GM18909 (cell line): ENCODE results near the gene UBE2QL1.

Experiments
- ATAC-seq: cut with Tn5 transposase; IDR thresholded peaks from one replicate; pipeline ENCODE4 v1.9.1; 2021; ENCODE audit warnings: mild to moderate bottlenecking; ENCODE audit not compliant: unreplicated experiment, poor library complexity

The UBE2QL1 gene

DNA sequence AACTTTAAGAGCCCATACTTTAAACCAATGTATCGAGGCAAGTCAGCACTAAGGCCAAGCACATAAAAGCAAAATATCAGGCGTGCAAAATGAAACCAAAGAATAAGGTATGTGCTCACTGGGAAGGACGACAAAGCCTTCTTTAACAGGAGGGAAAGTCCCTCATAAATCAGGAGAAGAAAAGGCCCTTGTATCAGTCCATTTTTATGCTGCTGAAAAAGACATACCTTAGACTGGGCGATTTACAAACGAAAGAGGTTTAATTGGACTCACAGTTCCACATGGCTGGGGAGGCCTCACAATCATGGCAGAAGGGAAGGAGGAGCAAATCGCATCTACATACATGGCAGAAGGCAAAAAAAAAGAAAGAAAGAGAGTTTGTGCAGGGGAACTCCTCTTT lies 68.9 kb downstream of the UBE2QL1 start:
- no peak for ATAC-seq

- ATAC-seq: no peak
Observed at GRCh38 chr5:6518298-6519057, 69.8 kb downstream of the UBE2QL1 start.

DNA sequence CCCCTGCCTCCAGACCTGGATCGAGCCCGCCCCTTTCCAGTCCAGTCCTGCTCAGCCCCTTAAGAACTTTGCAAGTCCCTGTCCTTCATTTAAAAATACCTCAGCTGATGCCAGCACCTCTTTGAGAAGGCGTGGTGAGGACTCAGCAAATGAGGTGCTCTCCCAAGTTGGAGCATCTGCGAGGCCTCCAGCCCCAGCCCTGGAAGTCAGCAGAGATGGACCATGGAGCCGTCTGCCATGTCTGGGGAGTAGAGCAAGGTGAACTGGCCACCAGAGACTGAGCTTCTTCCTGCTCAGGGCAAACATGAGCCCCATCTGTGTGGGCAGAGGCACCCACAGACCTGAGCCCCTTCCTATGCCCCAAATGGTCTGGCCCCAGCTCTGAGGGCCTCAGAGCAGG lies 71.5 kb downstream of the UBE2QL1 start:
- no peak for ATAC-seq

- ATAC-seq: no peak
Observed at GRCh38 chr5:6522331-6522730, 73.7 kb downstream of the UBE2QL1 start.

DNA sequence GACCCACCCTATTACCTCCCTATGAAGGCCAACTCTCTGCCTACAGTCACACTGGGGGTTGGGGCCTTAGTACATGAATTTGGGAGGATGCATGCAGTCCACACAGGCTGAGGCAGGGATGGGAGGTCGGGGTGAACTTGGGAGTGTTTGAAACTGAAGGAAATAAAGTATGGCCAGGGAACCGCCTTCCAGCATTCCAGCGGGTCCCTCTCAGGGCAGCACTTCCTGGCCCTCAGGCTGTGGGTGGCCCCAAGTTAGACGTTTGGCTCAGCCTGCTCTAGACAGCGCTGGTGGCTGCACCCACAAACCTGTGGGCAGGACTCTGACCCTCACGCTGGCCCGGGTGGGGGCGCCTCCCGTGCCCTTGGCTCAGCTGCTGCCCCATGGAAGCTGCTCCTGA lies 74.3 kb downstream of the UBE2QL1 start:
- no peak for ATAC-seq

- no peak for ATAC-seq
Observed at GRCh38 chr5:6525422-6525821, 76.8 kb downstream of the UBE2QL1 start.

GRCh38 chr5:6525910-6526309 lies 77.3 kb downstream of the UBE2QL1 start:
- ATAC-seq: no peak

DNA sequence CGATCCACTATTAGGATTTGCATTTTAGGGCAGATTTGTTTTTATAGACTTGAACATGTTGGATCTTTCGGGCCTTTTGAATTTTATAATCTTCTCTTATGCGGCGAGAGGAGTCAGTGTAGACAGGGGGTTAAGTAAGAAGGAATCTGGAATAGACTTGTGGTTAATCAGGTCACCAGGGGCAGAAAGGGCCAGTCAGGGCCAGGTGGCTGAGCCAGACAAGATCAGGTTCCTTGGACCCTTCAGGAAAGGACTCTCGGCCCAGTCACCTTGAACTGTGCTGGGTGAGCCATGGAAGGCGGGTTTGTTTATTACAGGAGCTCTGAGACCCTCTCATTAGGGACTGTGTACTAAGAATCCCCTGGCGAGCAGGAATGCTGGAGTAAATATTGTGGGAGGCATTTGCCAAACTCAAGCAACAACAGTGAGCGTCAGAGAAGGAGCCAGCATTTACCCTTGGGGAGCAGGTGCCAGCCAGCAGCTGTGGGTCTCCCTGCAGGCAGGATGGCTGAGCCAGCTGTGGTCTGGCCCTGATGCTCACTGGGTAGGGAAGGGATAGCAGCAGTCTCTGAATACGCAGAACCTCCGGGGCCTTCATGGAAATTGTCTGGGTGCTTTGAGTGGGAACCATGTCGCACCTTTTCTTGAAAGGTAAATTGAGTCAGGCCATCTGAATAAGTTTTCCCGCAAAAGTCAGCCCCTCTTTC lies 79.2 kb downstream of the UBE2QL1 start:
- no peak for ATAC-seq

- no peak for ATAC-seq
Observed at GRCh38 chr5:6535594-6535993, 86.9 kb downstream of the UBE2QL1 start.

- ATAC-seq: no peak
Observed at GRCh38 chr5:6539060-6539459, 90.4 kb downstream of the UBE2QL1 start.

- ATAC-seq: no peak
Observed at GRCh38 chr5:6540111-6540827, 91.6 kb downstream of the UBE2QL1 start.

- no peak for ATAC-seq
Observed at GRCh38 chr5:6541256-6542013, 92.8 kb downstream of the UBE2QL1 start.

DNA sequence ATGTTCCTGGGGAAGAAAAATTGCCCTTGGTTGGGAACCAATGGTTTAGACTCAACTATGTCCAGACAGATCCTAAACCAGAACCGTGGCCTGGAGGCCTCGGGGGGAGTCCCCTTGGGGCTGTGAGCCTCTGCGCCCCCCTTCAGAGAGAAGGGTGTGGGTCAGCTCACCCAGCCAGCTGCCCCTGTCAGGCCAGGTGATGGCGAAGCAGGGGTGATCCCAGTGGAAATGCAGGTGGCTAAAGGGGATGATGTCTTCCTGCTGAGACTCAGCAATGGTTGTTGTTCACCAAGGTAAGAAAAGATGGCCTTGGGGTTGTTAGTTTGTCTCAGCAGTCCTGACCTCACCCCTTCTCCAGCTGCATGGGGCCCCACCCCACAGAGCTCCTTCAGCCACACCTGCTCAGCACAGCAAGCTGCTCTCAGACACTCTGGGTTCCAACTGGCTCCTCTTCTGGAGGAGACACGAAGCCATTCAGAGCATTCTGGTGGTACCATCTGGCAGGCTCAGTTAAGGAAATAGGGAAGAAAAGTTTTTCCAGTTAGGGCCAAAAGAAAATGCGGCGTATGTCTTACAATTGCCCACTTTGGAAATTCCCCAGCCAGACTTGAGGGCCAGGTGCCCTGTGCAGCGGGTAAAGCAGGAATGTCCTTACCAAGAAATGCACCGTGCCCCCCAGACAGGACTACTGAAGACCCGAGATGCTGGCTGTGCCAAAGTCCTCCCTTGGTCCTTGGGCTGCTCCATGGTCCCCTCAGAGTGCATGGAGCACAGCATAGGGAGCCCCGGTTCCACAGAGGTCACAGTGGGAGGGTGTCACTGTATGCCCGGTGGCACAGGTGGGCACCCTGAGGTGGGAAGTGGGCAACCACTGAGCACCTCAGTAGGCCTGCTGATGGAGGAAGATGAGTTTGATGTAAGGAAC lies 94.0 kb downstream of the UBE2QL1 start:
- ATAC-seq: no peak

DNA sequence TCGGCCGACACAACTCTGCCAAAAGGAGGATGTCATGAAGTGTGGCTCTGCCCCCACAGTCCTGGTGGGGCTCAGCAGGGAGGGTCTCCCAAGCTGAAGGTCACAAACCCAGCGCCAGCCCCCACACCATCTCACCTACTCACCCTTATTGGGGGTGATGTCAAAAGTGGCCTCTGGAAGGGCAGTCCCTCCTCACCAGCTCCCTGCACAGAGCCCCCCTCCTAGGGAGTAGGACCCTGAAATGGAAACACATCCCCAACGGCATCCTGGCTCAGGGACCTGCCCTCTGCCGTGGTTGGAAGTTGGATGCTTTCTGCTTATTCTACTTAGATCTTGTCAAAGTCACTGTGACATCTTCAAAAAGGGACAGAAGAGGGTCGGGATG lies 94.7 kb downstream of the UBE2QL1 start:
- no peak for ATAC-seq

DNA sequence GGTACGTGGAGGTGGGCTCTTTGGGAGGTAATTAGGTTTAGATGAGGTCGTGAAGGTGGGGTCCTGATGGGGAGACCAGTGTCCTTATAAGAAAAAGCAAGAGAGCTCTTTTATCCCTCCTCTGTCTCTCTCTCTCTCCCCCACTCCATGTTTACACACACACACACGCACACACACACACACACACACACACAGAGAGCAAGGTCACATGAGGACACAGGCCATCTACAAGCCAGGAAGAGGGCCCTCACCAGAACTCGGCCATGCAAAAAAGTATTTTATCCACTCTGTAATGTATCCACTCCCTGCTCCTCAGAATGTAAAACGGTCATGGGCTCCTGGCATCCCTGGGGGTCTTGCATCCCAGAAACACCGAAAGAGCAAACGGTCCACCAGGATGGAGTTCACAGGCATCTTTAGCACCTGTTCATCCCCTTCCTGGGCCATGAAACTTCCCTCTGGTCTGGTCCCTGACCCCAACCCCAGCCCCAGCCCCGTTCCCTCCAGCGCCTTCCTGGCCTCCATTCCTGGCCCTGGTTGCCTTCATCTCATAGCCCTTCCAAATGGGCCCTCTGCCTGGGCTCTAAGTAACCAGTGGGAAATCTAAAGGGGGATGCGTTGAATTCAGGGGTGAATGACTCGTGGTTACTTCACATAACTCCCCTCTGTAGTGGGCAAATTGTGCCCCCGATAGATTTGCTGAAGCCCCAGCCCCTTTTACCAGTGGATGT lies 95.3 kb downstream of the UBE2QL1 start:
- ATAC-seq: no peak
